HG02973 (cell line): ENCODE data around the gene TTC1.
"Not testable (repeated sequence)": the region's sequence is repeated elsewhere in the genome, so short reads cannot be mapped to it uniquely, and the experiment has no call there.

Experiments used
- ATAC-seq: cut with Tn5 transposase; IDR thresholded peaks from one replicate; pipeline ENCODE4 v1.9.1; 2021; ENCODE audit warnings: moderate library complexity; ENCODE audit not compliant: unreplicated experiment

The TTC1 gene, protein sequence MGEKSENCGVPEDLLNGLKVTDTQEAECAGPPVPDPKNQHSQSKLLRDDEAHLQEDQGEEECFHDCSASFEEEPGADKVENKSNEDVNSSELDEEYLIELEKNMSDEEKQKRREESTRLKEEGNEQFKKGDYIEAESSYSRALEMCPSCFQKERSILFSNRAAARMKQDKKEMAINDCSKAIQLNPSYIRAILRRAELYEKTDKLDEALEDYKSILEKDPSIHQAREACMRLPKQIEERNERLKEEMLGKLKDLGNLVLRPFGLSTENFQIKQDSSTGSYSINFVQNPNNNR

DNA sequence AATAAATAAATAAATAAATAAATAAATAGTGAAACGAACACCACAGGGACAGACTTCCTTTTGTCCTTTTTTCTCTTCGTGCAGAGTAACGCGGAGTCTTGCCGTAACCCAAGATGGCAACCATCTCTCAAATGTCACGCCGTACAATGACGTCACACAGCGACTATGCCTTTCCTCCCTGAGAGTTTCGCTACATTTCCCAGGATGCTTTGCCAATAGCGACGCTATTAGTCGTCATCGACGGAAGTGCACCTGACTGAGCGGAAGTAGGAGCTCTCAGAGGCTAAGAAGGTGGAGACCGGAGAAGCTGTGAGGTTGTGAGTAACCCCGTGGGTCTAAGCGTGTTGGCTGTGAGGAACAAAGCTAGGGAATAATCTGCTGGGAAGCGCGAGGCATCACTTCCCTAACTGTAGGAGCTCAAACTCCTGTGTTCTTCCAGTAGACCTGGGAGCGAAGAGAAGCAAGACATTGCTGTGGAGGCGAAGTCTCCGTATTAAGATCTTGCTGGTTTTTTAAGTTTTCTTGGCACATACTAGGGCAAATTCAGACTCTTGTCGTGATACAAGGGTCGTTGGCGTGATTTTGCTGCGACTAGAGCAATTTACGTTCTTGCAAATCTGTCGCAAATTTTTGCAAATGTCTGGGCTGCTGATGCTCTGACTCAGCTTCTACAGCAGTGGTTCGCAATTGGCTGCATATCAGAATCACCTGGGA is at the start of gene TTC1:
Gene TTC1 (plus strand): TSS at position 263 of the 714 bp plus-strand sequence. CDS start 1,390 bp downstream, outside the sequence.
- peak; percentile 99 for ATAC-seq

DNA sequence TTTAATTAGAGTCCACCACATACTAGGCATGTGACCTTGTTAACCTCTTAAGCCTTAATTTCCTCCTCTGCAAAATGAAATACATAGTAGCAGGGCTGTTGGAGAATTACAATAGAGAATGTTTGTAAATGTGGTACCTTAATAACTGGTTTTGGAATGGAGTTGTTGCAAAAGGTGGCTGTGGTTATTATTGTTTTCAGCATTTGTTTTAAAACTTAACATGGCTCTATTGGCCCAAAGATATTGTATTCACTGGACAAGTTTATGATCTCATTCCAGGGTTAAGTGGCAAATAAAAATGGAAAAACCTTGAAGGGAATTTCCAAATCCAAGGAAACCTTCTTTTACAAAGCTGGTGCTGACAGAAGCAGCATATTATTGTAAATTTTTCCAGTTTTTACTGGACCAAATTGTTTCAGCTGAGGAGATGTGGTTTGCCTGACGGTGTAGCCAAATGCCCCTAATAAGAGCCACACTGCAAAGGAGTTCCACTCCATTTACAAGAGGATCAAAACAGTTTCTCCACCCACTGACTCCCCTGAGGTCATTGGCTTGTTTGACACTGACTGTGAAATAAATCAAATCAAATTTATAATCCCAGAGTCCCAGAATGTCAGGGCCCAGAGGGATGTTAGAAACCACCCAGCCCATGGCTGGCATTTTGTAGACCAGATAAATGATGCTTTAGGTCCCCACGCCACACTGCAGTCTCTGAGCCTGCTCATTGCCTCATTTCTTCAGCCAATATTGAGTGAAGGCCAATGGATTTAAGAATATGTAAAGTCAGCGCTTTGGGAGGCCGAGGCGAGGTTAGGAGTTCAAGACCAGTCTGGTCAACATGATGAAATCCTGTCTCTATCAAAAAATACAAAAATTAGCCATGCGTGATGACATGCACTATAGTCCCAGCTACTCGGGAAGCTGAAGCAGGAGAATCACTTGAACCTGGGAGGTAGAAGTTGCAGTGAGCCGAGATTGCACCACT is 47.5 kb upstream of the TTC1 start:
- no peak for ATAC-seq

DNA sequence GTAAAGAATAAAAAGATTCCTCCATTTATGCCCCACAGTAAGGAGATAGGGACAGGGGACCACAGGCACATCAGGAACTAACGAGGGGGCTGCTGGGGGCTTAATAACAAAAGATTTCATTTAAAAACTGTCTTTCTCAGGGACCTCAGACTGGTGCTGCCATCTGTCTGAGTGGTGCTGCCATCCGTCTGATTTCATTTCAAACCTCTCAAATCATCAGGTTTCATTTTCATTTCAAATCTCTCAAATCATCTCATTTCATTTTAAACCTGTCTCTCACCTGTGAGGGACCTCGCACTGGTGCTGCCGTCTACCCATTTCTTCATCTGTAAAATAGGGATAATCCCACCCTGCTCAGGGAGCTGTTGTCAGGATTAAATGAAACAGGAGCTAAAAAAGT is 46.7 kb upstream of the TTC1 start:
- ATAC-seq = no peak

GRCh38 chr5:159963935-159964334 is 45.0 kb upstream of the TTC1 start:
- no peak for ATAC-seq

- ATAC-seq = no peak
Observed at GRCh38 chr5:159965031-159965837, 43.7 kb upstream of the TTC1 start.

DNA sequence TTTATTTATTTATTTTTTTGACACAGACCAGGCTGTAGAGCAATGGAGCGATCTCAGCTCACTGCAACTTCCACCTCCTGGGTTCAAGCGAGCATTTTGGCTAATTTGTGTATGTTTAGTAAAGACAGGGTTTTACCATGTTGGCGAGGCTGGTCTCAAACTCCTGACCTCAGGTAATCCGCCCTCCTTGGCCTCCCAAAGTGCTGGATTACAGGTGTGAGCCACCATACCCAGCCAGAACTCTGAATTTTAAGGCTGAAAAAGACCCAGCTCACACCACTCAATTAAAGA is 43.2 kb upstream of the TTC1 start:
- ATAC-seq = not testable (repeated sequence)

GRCh38 chr5:159969966-159970365 is 39.0 kb upstream of the TTC1 start:
- ATAC-seq = no peak

DNA sequence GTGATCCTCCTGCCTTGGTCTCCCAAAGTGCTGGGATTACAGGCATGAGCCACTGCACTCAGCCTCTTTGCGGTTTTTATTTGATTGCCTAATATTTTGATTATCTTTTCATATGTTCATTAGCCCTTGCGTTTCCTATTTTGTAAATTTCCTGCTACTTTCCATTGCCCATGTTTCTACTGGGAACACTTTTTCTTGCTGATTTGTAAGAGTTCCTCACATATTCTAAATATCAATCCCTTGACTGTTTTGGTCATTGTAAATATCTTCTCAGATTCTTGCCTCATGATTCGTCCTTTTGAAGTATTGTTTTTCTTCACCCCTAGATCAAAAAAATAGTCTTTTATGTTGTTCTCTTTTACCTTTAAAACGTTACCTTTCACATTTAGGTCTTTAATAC is 37.9 kb upstream of the TTC1 start:
- no peak for ATAC-seq

GRCh38 chr5:159971514-159971913 is 37.4 kb upstream of the TTC1 start:
- ATAC-seq = no peak

GRCh38 chr5:159971931-159972461 is 36.9 kb upstream of the TTC1 start:
- ATAC-seq = no peak

DNA sequence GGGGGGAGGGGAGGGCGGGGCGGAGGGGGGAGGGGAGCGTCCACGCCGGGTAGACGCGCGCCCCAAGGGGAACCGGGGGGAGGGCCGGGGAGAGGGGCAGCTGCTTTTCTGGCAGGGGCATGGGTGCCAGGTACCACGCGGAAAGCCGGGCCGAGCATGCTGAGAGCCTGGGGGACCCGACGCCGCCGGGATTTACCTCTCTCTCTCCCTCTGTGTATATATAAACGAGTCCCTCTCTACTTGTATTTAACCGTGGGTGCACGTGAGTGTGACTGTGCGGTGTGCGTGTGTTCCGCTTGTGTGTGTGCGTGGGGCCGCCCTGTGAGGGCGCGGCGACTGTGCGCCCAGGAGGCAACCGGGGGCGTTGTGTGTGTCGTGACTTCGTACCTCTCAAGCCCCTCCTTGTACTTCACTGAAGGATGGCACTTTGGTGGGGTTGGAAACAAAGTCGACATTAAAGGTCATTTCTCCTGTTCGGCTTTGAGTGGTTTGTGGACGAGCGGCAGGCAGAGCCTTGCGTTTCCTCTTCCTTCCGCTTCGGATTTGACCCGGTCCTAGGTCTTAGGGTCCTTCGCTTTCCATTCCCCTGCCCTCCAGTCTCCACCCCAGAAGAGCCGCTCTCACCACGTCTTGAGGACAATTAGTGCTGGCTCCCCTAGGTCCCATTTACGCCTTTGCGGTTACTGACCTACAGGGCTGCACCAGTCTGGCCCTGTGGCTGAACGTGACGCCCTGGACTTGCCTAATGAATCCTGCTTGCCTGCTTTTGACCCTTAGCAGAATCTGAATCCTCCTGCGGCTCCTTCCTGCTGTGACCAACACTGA is 36.2 kb upstream of the TTC1 start:
- ATAC-seq = no peak

DNA sequence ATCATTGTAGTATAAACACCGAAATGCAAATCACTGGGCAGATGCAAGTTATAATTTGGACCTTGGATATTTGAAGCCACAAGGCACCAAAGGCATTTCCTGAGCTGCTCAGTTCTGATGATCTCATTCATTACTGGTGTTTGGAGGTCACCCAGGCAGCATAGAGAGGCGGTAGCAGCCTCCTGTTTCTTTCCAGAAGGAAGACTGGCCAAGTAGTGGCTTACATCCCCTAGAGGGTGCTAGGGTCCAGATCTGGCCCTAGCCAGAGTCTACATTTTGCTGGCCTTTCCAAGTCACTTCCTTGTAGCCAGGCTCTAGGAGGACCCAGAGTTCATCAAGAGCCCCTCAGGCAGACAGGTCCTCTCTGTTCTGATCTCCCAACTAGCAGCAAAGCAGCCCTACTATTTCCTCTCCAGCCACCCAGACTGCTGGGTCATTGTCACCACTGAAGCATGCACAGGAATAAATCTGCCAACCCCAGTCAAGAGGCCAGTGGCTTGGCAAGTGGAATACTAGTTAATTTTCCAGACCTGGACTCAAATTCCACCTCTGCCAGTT is 33.4 kb upstream of the TTC1 start:
- no peak for ATAC-seq

DNA sequence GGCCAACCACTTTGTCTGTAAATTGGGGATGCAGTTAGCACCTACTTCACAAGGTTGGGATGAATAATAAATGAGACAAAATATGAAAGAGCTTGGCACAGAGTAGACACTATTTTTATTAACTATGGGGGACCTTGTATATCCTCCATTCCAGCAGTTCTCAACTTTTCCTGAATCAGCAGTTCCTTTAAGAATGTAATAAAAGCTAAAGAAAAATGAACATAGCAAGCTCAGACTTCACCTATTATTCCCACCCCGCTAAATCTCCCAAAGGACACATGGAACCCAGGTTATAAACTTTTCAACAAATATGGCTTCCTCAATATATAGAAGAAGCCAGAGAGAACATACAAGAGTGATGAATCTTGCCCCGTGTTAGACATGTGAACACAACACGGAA is 32.0 kb upstream of the TTC1 start:
- no peak for ATAC-seq

- no peak for ATAC-seq
Observed at GRCh38 chr5:159978358-159978757, 30.6 kb upstream of the TTC1 start.

GRCh38 chr5:159982421-159983173 is 26.3 kb upstream of the TTC1 start:
- ATAC-seq = no peak

- ATAC-seq = peak; percentile 90
Observed at GRCh38 chr5:159987031-159987674, 21.8 kb upstream of the TTC1 start.

DNA sequence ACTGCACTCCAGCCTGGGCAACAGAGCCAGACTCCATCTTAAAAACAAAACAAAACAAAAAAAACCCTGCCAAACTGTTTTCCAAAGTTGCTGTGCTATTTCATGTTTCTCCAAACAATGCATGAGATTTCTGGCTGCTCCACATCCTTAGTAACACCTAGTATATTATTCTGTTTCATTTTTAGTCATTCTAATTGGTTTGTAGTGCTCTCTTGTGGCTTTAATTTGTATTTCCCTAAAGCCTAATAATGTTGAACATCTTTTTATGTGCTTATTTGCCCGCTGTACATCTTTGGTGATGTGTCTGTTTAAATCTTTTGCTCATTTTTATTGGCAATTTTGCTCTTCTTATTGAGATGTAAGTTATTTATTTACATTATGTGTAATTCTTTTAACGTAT is 18.4 kb upstream of the TTC1 start:
- ATAC-seq = no peak

DNA sequence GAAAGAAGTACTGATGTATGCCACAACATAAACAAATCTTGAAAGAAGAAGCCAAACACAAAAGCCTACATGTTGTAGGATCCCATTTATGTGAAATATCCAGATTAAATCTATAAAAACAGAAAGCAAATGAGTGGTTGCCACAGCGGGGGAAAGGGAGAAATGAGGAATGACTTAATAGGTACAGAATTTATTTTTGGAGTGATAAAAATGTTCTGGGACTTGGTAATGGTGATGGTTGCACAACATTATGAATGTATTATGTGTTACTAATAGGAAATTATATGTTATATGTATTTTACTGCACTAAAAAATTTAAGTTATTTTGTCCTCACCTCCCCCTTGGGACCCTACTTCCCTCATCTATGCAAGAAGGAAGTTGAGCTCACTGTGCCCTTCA is 16.4 kb upstream of the TTC1 start:
- ATAC-seq = no peak
